Measurements from ENCODE around the gene MRPL53. TPM values are rescaled to one million over a fixed set of nuclear protein-coding genes. Genes with fewer than 3 reads are reported as not detected.

Gene MRPL53
- total and polyA plus RNA-seq, 2 of the 13 experiments (the other 11 are each of a cell fraction or from before 2014, with no cell fraction given) = 34.3 to 51.9 TPM

- TF ChIP-seq ZMYM2 (CRISPR knock-in tag; IDR thresholded peaks at IDR 0.05) = no peak
- TF ChIP-seq MED1 (CRISPR knock-in tag; IDR thresholded peaks at IDR 0.05) = peak; percentile 87
- TF ChIP-seq, protein P1, sequence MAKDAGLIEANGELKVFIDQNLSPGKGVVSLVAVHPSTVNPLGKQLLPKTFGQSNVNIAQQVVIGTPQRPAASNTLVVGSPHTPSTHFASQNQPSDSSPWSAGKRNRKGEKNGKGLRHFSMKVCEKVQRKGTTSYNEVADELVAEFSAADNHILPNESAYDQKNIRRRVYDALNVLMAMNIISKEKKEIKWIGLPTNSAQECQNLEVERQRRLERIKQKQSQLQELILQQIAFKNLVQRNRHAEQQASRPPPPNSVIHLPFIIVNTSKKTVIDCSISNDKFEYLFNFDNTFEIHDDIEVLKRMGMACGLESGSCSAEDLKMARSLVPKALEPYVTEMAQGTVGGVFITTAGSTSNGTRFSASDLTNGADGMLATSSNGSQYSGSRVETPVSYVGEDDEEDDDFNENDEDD (CRISPR knock-in tag; IDR thresholded peaks at IDR 0.05; ENCODE audit: borderline replicate concordance) = peak; percentile 42; the same call in 1 of the 2 replicates
- TF ChIP-seq GFI1 (CRISPR knock-in tag; IDR thresholded peaks at IDR 0.05; ENCODE audit: borderline replicate concordance) = 0 out of 2 replicates have a peak, but pooled peaks have one; percentile 61
- no peak; the same call in 1 of the 2 replicates for TF ChIP-seq NFYC (CRISPR knock-in tag; IDR thresholded peaks at IDR 0.05)
- TF ChIP-seq TSC22D2 (CRISPR knock-in tag; IDR thresholded peaks at IDR 0.05; ENCODE audit: borderline replicate concordance) = no peak
- no peak for TF ChIP-seq ATF4 (CRISPR knock-in tag; IDR thresholded peaks at IDR 0.05)
- no peak for TF ChIP-seq ZNF30 (CRISPR knock-in tag; IDR thresholded peaks at IDR 0.05)
- no peak for TF ChIP-seq ZSCAN29 (CRISPR knock-in tag; conservative IDR thresholded peaks at IDR 0.05)
- peak; percentile 25; the same call in 1 of the 2 replicates for TF ChIP-seq TOE1 (CRISPR knock-in tag; IDR thresholded peaks at IDR 0.05)
- no peak for TF ChIP-seq ZEB1 (IDR thresholded peaks at IDR 0.05; ENCODE audit: insufficient replicate concordance, low read depth)
- peak in 1 of 2 experiments; percentile 75; a peak in 2 of 4 replicates for TF ChIP-seq POLR2A (IDR thresholded peaks at IDR 0.05; ENCODE audit: insufficient read depth in 1 of 2, low read depth in 2 of 2, low read length in 2 of 2)
- peak; percentile 20; the same call in 1 of the 2 replicates for TF ChIP-seq MLX (CRISPR knock-in tag; IDR thresholded peaks at IDR 0.05)
- TF ChIP-seq SP5 (CRISPR knock-in tag; IDR thresholded peaks at IDR 0.05; ENCODE audit: borderline replicate concordance, low read depth) = peak; percentile 90
- TF ChIP-seq, protein P2, sequence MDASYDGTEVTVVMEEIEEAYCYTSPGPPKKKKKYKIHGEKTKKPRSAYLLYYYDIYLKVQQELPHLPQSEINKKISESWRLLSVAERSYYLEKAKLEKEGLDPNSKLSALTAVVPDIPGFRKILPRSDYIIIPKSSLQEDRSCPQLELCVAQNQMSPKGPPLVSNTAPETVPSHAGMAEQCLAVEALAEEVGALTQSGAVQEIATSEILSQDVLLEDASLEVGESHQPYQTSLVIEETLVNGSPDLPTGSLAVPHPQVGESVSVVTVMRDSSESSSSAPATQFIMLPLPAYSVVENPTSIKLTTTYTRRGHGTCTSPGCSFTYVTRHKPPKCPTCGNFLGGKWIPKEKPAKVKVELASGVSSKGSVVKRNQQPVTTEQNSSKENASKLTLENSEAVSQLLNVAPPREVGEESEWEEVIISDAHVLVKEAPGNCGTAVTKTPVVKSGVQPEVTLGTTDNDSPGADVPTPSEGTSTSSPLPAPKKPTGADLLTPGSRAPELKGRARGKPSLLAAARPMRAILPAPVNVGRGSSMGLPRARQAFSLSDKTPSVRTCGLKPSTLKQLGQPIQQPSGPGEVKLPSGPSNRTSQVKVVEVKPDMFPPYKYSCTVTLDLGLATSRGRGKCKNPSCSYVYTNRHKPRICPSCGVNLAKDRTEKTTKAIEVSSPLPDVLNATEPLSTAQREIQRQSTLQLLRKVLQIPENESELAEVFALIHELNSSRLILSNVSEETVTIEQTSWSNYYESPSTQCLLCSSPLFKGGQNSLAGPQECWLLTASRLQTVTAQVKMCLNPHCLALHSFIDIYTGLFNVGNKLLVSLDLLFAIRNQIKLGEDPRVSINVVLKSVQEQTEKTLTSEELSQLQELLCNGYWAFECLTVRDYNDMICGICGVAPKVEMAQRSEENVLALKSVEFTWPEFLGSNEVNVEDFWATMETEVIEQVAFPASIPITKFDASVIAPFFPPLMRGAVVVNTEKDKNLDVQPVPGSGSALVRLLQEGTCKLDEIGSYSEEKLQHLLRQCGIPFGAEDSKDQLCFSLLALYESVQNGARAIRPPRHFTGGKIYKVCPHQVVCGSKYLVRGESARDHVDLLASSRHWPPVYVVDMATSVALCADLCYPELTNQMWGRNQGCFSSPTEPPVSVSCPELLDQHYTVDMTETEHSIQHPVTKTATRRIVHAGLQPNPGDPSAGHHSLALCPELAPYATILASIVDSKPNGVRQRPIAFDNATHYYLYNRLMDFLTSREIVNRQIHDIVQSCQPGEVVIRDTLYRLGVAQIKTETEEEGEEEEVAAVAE (CRISPR knock-in tag; IDR thresholded peaks at IDR 0.05; ENCODE audit: borderline replicate concordance) = no peak
- 0 out of 2 replicates have a peak, but pooled peaks have one; percentile 12 for TF ChIP-seq ZNF749 (CRISPR knock-in tag; IDR thresholded peaks at IDR 0.05; ENCODE audit: borderline replicate concordance)
- TF ChIP-seq HNRNPL (IDR thresholded peaks at IDR 0.05; ENCODE audit: low read depth, low read length) = no peak
- no peak for TF ChIP-seq ZNF615 (CRISPR knock-in tag; IDR thresholded peaks at IDR 0.05; ENCODE audit: borderline replicate concordance)
- TF ChIP-seq RAD51 (IDR thresholded peaks at IDR 0.05; ENCODE audit: borderline replicate concordance) = no peak
- TF ChIP-seq SOX5 (CRISPR knock-in tag; IDR thresholded peaks at IDR 0.05; ENCODE audit: borderline replicate concordance) = peak; percentile 75; the same call in 1 of the 2 replicates
- no peak for TF ChIP-seq ZNF710 (CRISPR knock-in tag; IDR thresholded peaks at IDR 0.05; ENCODE audit: borderline replicate concordance)
Measured at GRCh38 chr2:74502147-74502719, 29.8 kb upstream of the MRPL53 start (continued).

All from HepG2 (cell line).